ENCODE results near the gene TSFM.

Gene TSFM

GRCh38 chr12:57782608-57783465 lies at the start of gene TSFM:
Gene TSFM, plus strand, starts transcription at chr12:57782787. Its CDS starts 15 bp downstream, at chr12:57782802.
- DNase-seq (ENCODE audit: low spot score), result peak; percentile 95

- DNase-seq (ENCODE audit: low spot score), result no peak
These were observed 48.7 kb upstream of the TSFM start for GRCh38 chr12:57733928-57734327.

GRCh38 chr12:57734591-57734990 lies 48.0 kb upstream of the TSFM start:
- no peak for DNase-seq (ENCODE audit: low spot score)

- DNase-seq (ENCODE audit: low spot score), result no peak
These were observed 47.3 kb upstream of the TSFM start for GRCh38 chr12:57735198-57735855.

- DNase-seq (ENCODE audit: low spot score), result no peak
These were observed 46.4 kb upstream of the TSFM start for GRCh38 chr12:57735952-57736740.

- DNase-seq (ENCODE audit: low spot score), result no peak
These were observed 45.7 kb upstream of the TSFM start for GRCh38 chr12:57736741-57737466.

GRCh38 chr12:57737467-57738460 lies 44.8 kb upstream of the TSFM start:
- DNase-seq (ENCODE audit: low spot score), result no peak

GRCh38 chr12:57738661-57739237 lies 43.8 kb upstream of the TSFM start, which contains the start of gene AGAP2:
Gene AGAP2, minus strand, starts transcription at chr12:57738742. Its CDS starts 496 bp downstream, at chr12:57738246.
- no peak for DNase-seq (ENCODE audit: low spot score)

GRCh38 chr12:57739387-57739786 lies 43.2 kb upstream of the TSFM start:
- no peak for DNase-seq (ENCODE audit: low spot score)

GRCh38 chr12:57739914-57740538 lies 42.6 kb upstream of the TSFM start:
- no peak for DNase-seq (ENCODE audit: low spot score)

- DNase-seq (ENCODE audit: low spot score), result peak; percentile 86
These were observed 41.8 kb upstream of the TSFM start for GRCh38 chr12:57740656-57741412.

- no peak for DNase-seq (ENCODE audit: low spot score)
These were observed 41.2 kb upstream of the TSFM start for GRCh38 chr12:57741413-57741789.

GRCh38 chr12:57741844-57742738 lies 40.5 kb upstream of the TSFM start:
- DNase-seq (ENCODE audit: low spot score), result peak; percentile 88

GRCh38 chr12:57743769-57744168 lies 38.8 kb upstream of the TSFM start:
- DNase-seq (ENCODE audit: low spot score), result no peak

- peak; percentile 67 for DNase-seq (ENCODE audit: low spot score)
These were observed 38.3 kb upstream of the TSFM start for GRCh38 chr12:57744194-57744776.

GRCh38 chr12:57744777-57745484 lies 37.7 kb upstream of the TSFM start, which contains the start of gene TSPAN31:
Gene TSPAN31, plus strand, starts transcription at chr12:57745039. Its CDS starts 116 bp downstream, at chr12:57745155.
- DNase-seq (ENCODE audit: low spot score), result peak; percentile 95

GRCh38 chr12:57745485-57745881 lies 37.1 kb upstream of the TSFM start:
- no peak for DNase-seq (ENCODE audit: low spot score)

Measured in activated CD4-positive, alpha-beta T cell treated with anti-CD3 and anti-CD28 coated beads, Interleukin-2, Interleukin-4, amounts not matched to agents 100 ng/mL and 50 ng/mL, durations not matched to agents 16 hours and 8 hours (primary cell).